NCI-H2227 (cell line): ENCODE results near the gene PPFIA3.

Source experiments
- DNase-seq: peaks from one replicate; lab custom pipeline; 2025; ENCODE audit not compliant: unreplicated experiment; lab: John Stamatoyannopoulos, UW

Gene PPFIA3

GRCh38 chr19:49148784-49149651, 29.7 kb downstream of the PPFIA3 start:
- peak; percentile 93 for DNase-seq

- peak; percentile 86 for DNase-seq
These were observed 30.3 kb downstream of the PPFIA3 start for GRCh38 chr19:49149652-49150105.

DNA sequence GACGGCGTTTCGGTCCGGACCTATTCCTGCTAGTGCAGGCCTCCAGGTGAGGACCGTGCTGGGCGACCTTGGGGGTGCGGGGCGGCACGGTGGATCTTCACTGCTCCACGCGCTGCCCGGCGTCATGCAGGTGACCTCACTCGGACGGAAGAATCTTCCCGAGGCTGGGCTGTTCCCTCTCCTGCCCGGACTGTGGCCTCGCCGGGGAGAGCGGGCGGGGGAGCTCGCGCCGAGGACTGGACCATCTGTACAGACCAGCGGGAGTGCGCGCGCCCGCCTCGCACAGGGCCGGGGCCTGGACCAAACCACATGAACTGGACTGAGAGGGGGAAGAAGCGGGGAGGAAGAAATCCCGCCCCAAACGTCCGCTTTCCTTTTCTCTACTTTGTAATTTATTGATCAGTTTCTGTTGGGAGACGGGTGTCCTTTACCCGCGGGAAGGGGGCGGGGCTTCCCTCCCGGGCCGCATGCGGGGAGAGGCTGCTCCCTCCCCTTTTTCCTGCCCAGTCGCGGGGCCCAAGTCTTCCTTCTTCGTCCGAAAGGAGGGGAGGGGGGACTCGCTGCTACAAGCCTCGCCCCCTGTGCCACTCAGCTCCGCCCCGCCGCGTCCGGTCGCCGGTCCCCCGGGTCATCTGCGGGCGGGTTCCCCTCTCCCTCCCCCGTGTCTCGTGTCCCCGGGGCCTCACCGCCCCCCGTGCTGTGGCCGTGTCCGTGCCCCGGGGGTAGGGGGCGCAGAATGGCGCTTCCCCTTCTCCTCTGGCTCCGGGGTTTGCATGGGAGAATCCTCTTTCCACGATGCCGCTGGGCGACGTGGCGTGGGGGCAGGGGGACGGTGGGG, 31.0 kb downstream of the PPFIA3 start:
- peak; percentile 92 for DNase-seq

GRCh38 chr19:49150944-49151243, 31.6 kb downstream of the PPFIA3 start:
- no peak for DNase-seq

DNA sequence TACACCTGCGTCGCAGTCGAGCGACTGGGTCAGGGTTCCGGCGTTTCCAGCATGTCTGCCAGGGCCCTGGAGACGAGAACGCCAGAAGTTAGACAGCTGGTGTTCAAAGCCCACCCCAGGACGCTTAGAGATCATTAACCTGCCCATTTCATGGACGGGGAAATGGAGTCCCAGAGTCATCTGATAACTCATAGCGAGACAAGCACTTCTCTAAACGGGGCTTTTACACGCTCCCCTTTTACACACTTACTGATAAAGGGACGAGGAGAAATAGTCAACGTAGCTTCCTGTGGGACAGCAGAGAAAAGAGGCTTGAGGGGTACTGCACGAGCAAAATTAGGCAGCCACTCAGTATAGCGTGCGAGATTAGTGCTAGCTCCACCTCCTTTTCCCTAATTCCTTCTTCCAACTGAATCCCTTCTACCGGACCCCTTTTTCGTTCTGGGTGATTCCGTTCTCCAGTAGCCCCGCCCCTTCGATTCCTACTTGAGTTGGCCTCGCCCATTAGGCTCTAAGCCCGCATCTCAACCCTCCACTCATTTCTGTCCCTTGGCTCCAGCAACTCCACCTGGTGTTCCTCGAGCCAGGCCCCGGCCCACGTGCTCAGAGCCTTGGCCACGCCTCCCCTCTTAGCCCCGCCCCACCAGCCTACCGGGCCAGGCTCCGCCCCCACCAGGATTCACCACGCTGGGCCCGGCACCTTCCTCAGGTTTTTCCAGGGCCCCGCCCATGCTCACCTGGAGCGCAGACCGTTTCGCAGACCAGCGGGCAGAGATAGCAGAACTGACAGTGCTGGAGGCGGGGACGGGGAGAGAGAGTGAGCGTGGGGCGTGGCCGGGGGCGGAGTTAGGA, 32.1 kb downstream of the PPFIA3 start:
- DNase-seq: no peak

DNA sequence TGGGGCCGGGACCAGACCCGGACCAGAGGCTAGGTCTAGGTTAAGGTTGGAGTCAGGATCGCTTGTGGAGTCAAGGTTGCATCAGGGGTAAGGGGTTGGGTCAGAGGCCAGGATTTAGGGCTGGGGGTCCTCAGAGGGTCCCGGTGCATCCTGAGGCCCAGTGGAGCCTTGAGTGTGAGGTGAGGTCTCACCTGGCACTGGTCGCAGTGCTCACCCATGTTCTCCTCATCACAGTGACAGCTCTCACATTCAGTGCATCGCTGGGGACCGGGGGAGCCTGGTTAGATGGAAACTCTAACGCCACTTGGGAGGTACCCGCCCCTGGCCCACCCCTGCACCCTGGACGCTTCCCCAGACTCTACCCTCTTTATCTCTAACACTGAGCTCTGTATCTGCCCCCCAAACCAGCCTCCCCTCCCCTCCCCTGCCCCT, 32.8 kb downstream of the PPFIA3 start:
- DNase-seq: no peak

GRCh38 chr19:49153167-49153809, 33.9 kb downstream of the PPFIA3 start:
- DNase-seq: no peak

- no peak for DNase-seq
These were observed 34.9 kb downstream of the PPFIA3 start for GRCh38 chr19:49154279-49154678.

GRCh38 chr19:49155005-49155819, 35.9 kb downstream of the PPFIA3 start, which contains the start of gene HRC:
Gene HRC, minus strand, starts transcription at chr19:49155396. Its CDS starts 159 bp downstream, at chr19:49155237.
- DNase-seq: no peak

- DNase-seq: no peak
These were observed 36.5 kb downstream of the PPFIA3 start for GRCh38 chr19:49155820-49156346.

DNA sequence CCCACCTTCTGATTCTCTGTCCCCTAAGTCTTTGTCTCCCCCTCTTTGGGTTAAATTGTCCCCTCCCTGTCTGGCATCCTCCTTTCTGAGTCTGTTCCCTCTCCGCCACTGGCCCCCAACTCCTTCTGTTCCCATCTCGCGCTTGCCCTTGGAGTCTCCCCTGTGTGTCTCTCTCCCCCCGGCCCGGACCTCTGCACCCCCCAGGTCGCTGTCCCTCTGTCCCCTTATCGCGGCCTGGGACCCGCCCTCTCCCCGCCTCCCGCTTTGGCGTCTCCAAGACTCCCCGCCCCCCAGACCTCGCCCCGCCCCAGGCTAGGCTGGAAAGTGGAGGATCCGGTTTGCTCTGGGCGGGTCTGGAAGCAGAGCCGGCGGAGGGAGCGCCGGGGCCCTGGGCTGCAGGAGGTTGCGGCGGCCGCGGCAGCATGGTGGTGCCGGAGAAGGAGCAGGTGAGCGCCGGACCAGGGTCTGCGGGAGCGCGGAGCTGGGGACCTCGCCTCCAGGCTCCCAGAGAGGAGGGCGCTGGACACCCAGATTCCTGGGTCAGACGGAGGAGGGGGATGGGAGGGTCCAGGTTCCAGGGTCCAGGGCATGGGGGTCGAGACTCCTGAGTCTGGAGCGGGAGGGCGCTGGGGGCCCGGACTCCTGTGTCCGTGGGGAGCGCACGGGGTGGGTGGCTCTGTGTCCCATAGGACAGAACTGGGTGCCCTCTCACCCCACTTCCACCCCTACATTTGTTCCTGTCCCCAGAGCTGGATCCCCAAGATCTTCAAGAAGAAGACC, 38.3 kb downstream of the PPFIA3 start, which contains the start of gene TRPM4:
TSS of gene TRPM4 (plus strand) at position 348 of the 780 bp plus-strand sequence. CDS start at position 423, 75 bp downstream.
- peak; percentile 86 for DNase-seq

DNA sequence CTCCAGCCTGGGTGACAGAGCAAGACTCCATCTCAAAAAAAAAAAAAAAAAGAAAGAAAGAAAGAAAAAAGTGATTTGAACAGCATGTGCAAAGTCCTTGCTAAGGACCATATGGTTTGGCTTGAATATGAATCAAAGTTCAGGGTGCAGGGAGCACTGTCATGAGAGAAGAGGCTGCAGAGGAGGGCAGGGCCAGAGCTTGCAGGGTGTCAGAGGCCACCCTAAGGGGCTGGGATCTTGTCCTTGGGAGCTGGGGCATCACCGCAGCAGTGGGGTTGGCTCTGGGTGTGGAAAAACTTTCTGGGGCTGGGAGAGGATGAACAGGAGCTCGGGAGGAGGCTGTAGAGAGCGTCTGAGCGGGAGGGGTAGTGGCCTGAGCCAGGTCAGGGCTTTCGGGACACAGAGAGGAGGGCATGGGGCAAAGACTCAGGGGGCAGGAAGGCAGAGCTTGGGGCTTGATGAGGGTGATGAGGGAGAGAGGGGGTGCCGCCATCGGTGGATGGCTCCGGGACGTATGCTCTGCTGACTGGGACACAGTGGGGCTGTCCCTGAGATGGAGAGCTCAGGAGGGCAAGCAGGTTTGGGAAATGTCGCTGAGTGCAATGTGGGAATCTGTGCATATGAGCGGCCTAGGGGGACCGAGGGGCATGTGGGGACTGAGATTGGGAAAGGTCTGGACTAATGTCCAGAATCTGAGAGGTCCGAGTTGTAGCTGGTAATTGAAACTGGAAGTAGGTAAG, 41.3 kb downstream of the PPFIA3 start:
- DNase-seq: no peak

DNA sequence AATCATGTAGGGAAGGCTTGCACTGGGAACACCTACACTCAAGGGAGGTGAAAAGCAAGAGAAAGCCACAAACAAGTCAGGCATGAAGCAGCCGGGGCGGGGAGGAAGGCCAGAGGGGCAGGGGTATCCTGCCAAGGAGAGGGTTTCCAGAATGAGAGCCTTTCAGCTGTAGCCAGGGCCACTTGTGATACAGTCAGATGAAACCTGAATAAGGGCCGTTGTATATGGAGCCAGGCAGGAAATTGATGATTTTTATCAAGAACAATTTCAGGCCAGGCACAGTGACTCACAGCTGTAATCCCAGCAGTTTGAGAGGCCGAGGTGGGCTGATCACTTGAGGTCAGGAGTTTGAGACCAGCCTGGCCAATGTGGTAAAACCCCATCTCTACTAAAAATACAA, 42.6 kb downstream of the PPFIA3 start:
- DNase-seq: no peak

DNA sequence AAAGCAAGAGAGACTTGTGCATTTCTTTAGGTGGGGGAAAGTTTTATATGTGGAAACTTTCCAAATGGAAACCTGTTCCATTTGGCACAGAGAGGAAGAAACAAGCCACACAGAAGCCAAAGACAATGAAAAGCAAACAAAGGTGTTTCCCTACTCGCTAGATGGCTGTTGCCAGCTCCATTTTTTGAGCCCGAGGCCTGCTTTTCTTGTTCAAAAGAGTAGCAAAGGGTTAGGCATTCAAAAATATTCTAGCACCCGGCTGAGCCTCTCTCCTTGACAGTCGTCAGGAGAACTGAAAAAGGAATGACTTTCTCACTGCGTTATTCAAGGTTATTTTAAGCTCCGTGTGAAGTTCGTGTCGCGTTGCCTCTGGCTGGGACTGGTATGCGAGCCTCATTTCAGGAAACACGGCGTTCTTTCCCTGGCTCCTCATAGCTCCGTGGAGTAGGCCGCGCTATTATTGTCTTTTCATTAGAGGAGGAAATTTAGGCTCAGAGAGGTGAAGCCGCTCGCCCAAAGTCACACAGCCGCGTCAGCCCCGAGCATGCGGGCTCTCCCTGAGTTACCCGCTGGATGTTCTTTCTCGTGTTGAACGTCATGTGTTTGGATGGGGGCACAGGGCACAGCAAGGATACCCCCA, 45.9 kb downstream of the PPFIA3 start:
- DNase-seq: no peak

GRCh38 chr19:49165865-49166301, 46.5 kb downstream of the PPFIA3 start:
- DNase-seq: no peak

DNA sequence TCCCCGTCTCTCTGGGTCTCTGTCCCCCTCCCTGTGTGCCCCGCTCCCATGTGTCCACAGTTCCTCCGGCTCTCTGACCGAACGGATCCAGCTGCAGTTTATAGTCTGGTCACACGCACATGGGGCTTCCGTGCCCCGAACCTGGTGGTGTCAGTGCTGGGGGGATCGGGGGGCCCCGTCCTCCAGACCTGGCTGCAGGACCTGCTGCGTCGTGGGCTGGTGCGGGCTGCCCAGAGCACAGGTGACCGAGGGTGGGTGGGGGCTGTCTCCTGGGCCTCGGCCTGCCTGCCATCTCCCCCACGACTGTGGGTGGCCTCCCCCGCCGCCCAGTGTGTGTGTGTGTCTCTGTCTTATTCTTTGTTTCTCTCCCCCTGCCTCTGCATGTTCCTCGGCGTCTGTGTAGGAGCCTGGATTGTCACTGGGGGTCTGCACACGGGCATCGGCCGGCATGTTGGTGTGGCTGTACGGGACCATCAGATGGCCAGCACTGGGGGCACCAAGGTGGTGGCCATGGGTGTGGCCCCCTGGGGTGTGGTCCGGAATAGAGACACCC, 48.6 kb downstream of the PPFIA3 start:
- no peak for DNase-seq

- no peak for DNase-seq
These were observed 49.1 kb downstream of the PPFIA3 start for GRCh38 chr19:49168421-49168820.
